CD4-positive, alpha-beta memory T cell (primary cell): ENCODE results near the gene KBTBD2. TPM values are rescaled to one million over a fixed set of nuclear protein-coding genes. Genes with fewer than 3 reads are reported as not detected.

Source experiments
- CTCF ChIA-PET: fragments of 350-600 bp; sonication (Branson Sonifier 250); formaldehyde crosslinking; loops from one replicate; lab custom pipeline; 2021; ENCODE audit warnings: inconsistent platforms; ENCODE audit not compliant: partially characterized antibody; lab: Charles Lee
- POLR2A ChIA-PET: fragments of 350-600 bp; sonication (Branson Sonifier 250); formaldehyde crosslinking; loops from one replicate; lab custom pipeline; 2021; ENCODE audit not compliant: partially characterized antibody; lab: Charles Lee
- DNase-seq, 5 donors: peaks; one replicate each; pipeline versions ENCODE4 v3.0.0 to v3.0.0-alpha.2; 2020 to 2022; ENCODE audit warnings: mixed read lengths in 1 of 5
- H3K27ac ChIP-seq: one replicate; pipeline ENCODE4 v1.7.0; 2013; ENCODE audit warnings: low read depth, low read length
- H3K27me3 ChIP-seq: 2 replicates; pipeline ENCODE4 v1.7.0; 2013; ENCODE audit warnings: mild to moderate bottlenecking, low read length, moderate library complexity; ENCODE audit not compliant: insufficient read depth
- H3K36me3 ChIP-seq: 2 replicates; pipeline ENCODE4 v1.7.0; 2013; ENCODE audit warnings: mild to moderate bottlenecking, low read length, moderate library complexity; ENCODE audit not compliant: insufficient read depth
- H3K4me1 ChIP-seq: 2 replicates; pipeline ENCODE4 v1.7.0; 2013; ENCODE audit warnings: mild to moderate bottlenecking, low read length, moderate library complexity; ENCODE audit not compliant: insufficient read depth
- H3K4me3 ChIP-seq, 2 donors: one replicate each; pipeline ENCODE4 v1.7.0; 2013; ENCODE audit warnings: low read length in 2 of 2, mild to moderate bottlenecking in 1 of 2
- H3K9me3 ChIP-seq, 2 donors: one replicate each; pipeline ENCODE4 v1.7.0; 2013; ENCODE audit warnings: low read length in 2 of 2, control low read depth in 1 of 2; ENCODE audit not compliant: control insufficient read depth in 1 of 2
- H3K27ac Mint-ChIP-seq, 7 donors: one replicate each; pipeline ENCODE4 v1.8.0; 2020 to 2021; ENCODE audit warnings: mixed read lengths in 7 of 7, mild to moderate bottlenecking in 6 of 7, inconsistent platforms in 3 of 7, moderate library complexity in 3 of 7
- H3K27me3 Mint-ChIP-seq, 2 donors: one replicate each; pipeline ENCODE4 v1.8.0; 2020 to 2021; ENCODE audit warnings: mixed read lengths in 2 of 2
- H3K36me3 Mint-ChIP-seq, 2 donors: one replicate each; pipeline ENCODE4 v1.8.0; 2020 to 2021; ENCODE audit warnings: mixed read lengths in 2 of 2, inconsistent platforms in 1 of 2, mild to moderate bottlenecking in 1 of 2
- H3K4me1 Mint-ChIP-seq, 4 donors: one replicate each; pipeline ENCODE4 v1.8.0; 2020 to 2021; ENCODE audit warnings: mixed read lengths in 4 of 4, mild to moderate bottlenecking in 1 of 4
- H3K4me3 Mint-ChIP-seq, 8 donors: one replicate each; pipeline ENCODE4 v1.8.0; 2020 to 2021; ENCODE audit warnings: mixed read lengths in 8 of 8, mild to moderate bottlenecking in 7 of 8, moderate library complexity in 6 of 8, inconsistent platforms in 3 of 8
- H3K9me3 Mint-ChIP-seq, 8 donors: one replicate each; pipeline ENCODE4 v1.8.0; 2020 to 2021; ENCODE audit warnings: mixed read lengths in 8 of 8, mild to moderate bottlenecking in 5 of 8, inconsistent platforms in 3 of 8, moderate library complexity in 1 of 8
- intact Hi-C: fragments of 100-400 bp; cut with micrococcal nuclease; formaldehyde crosslinking; loops from one replicate; pipeline ENCODE4 v1.15.1; 2023
- polyA plus RNA-seq, 2 donors: library from polyadenylated mRNA; unstranded; fragments of 300-500 nt; fragmentation: Illumina TruSeq; gene quantifications; one replicate each; pipeline ENCODE4 v1.2.3, GENCODE V29; 2021
- total RNA-seq, 2 experiments: library from RNA; stranded (reverse); gene quantifications; one replicate each; pipeline ENCODE4 v1.2.3, GENCODE V29; 2021

Gene KBTBD2
- total and polyA plus RNA-seq, 4 experiments from 2014 or later = 27.4 to 64.3 (median 50.2) TPM

DNA sequence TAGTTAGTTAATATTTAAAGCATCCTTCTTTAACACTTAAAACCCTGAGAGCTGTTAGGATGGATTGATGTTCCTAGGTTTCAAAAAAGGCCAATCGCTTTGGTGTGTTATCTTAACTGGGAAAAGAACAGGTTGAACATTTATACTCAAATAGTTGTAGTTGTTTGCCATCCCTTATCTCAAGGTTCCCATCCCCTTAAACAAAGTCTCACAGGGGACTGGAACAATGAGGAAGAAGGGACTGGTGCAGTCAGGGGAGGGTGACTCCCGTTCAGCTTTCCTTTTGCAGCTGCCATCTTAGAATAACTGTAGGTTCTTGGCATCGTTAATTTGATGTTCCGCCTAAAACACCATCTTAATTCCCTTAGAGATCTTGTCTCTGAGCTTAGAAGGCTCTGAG, 2.6 kb upstream of the KBTBD2 start:
- peak overlapping the region in 6 of 7 donors; percentile 95 to 100 (median 99) for H3K27ac Mint-ChIP-seq
- H3K4me3 Mint-ChIP-seq = peak overlapping the region in 1 of 8 donors; percentile 97
- Histone ChIP-seq H3K27me3 (no peaks in the 10 kb centered on the region), H3K36me3 (no peaks in the 10 kb centered on the region), H3K9me3 (no peaks in the 10 kb centered on the region), H3K4me1 (peaks cover 24% of the 10 kb centered on the region), H3K4me3 (no peak overlapping the region), H3K27ac (peak overlapping the region; percentile 99)
- POLR2A ChIA-PET = interaction anchor here (2.0 to 7.8 kb wide), 6 partner anchors 7 to 169 kb away, joined by 6 to 111 read pairs (median 40); partner anchors contain the start of gene NT5C3A
- H3K4me1 Mint-ChIP-seq = peaks cover 21 to 38% (median 26%) of the 10 kb centered on the region in 4 donors
- DNase-seq = no peak
- H3K9me3 Mint-ChIP-seq = peaks cover 0 to 5% (median 0%) of the 10 kb centered on the region in 8 donors
- intact Hi-C loops = no loop called here
- H3K27me3 Mint-ChIP-seq = no peaks in the 10 kb centered on the region
- peaks cover 0 to 18% of the 10 kb centered on the region in 2 donors for H3K36me3 Mint-ChIP-seq
- CTCF ChIA-PET = interaction anchor here (2.0 to 6.9 kb wide), 4 partner anchors 12 to 49 kb away, joined by 8 to 65 read pairs (median 21); no protein-coding TSS in a partner anchor

DNA sequence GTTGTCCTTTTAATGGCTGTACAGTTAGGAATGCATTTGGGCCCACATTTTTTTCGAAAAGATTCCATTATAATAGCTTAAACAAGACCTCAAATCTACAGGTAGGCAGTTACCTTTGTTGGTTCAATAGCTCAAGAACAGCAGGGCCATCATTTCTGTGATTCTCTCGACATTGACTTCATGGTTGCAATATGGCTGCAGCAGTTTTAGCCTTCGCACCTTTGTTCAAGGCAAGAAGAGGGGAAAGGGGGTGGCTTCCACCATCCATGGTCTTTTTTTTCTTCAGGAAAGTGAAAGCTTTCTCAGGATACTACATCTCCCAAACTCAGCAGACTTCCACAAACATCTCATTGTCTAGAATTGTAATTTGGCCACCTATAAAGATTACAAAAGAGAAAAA, 2.2 kb upstream of the KBTBD2 start:
- H3K27ac ChIP-seq = peak overlapping the region; percentile 99
- no peaks in the 10 kb centered on the region for H3K27me3 Mint-ChIP-seq
- peaks cover 29% of the 10 kb centered on the region for H3K4me1 ChIP-seq
- H3K4me3 ChIP-seq = no peak overlapping the region
- no peaks in the 10 kb centered on the region for H3K27me3 ChIP-seq
- CTCF ChIA-PET = interaction anchor here (1.7 to 6.9 kb wide), 5 partner anchors 12 to 170 kb away, joined by 3 to 65 read pairs (median 17); no protein-coding TSS in a partner anchor
- H3K9me3 Mint-ChIP-seq = peaks cover 0 to 5% (median 0%) of the 10 kb centered on the region in 8 donors
- POLR2A ChIA-PET = interaction anchor here (0.9 to 7.8 kb wide), 10 partner anchors 8 to 403 kb away, joined by 3 to 111 read pairs (median 24); partner anchors contain the start of genes AVL9, LSM5 and NT5C3A
- peaks cover 1 to 18% of the 10 kb centered on the region in 2 donors for H3K36me3 Mint-ChIP-seq
- no peaks in the 10 kb centered on the region for H3K9me3 ChIP-seq
- intact Hi-C loops = loop anchor here (2.0 kb wide), 1 partner anchor 215 kb away; the partner anchor contains the start of gene RP9
- H3K4me1 Mint-ChIP-seq = peaks cover 23 to 42% (median 29%) of the 10 kb centered on the region in 4 donors
- no peak for DNase-seq
- peak overlapping the region; percentile 95 to 100 (median 99) for H3K27ac Mint-ChIP-seq
- H3K36me3 ChIP-seq = no peaks in the 10 kb centered on the region
- peak overlapping the region in 7 of 8 donors; percentile 6 to 97 (median 94) for H3K4me3 Mint-ChIP-seq

DNA sequence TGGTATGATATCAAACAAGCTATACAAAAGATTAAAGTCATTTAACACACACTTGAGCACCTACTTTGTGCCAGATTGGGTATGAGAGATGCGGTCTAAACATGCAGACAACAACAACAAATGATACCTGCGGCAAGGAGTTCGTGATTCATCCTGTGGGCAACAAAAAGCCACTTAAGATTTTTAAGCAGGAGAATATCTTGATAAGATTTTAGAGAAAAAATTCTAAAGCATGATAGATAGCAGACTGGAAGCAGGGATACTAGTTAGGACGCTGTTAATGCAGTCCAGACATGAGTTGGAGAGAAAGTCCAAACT, 1.6 kb upstream of the KBTBD2 start:
- Histone ChIP-seq H3K9me3 (no peaks in the 10 kb centered on the region), H3K4me3 (peak overlapping the region in 1 of 2 donors; percentile 83), H3K4me1 (peaks cover 34% of the 10 kb centered on the region), H3K36me3 (no peaks in the 10 kb centered on the region), H3K27me3 (no peaks in the 10 kb centered on the region), H3K27ac (peak overlapping the region; percentile 99)
- Mint-ChIP-seq H3K36me3 (peaks cover 4 to 18% of the 10 kb centered on the region in 2 donors), H3K4me3 (peak overlapping the region; percentile 92 to 97 (median 94)), H3K9me3 (peaks cover 0 to 5% (median 0%) of the 10 kb centered on the region in 8 donors), H3K27me3 (no peaks in the 10 kb centered on the region), H3K27ac (peak overlapping the region; percentile 95 to 100 (median 99)), H3K4me1 (peaks cover 28 to 47% (median 35%) of the 10 kb centered on the region in 4 donors)
- ChIA-PET CTCF (interaction anchor here (1.3 to 6.9 kb wide), 7 partner anchors 8 to 171 kb away, joined by 3 to 65 read pairs (median 8); partner anchors contain the start of gene NT5C3A), POLR2A (interaction anchor here (0.6 to 7.8 kb wide), 15 partner anchors 8 to 403 kb away, joined by 3 to 111 read pairs (median 16); partner anchors contain the start of genes AVL9, LSM5, NT5C3A and RP9)
- intact Hi-C loops = loop anchor here (2.0 kb wide), 1 partner anchor 216 kb away; the partner anchor contains the start of gene RP9
- DNase-seq = peak in 4 of 5 donors; percentile 20 to 65 (median 40)

DNA sequence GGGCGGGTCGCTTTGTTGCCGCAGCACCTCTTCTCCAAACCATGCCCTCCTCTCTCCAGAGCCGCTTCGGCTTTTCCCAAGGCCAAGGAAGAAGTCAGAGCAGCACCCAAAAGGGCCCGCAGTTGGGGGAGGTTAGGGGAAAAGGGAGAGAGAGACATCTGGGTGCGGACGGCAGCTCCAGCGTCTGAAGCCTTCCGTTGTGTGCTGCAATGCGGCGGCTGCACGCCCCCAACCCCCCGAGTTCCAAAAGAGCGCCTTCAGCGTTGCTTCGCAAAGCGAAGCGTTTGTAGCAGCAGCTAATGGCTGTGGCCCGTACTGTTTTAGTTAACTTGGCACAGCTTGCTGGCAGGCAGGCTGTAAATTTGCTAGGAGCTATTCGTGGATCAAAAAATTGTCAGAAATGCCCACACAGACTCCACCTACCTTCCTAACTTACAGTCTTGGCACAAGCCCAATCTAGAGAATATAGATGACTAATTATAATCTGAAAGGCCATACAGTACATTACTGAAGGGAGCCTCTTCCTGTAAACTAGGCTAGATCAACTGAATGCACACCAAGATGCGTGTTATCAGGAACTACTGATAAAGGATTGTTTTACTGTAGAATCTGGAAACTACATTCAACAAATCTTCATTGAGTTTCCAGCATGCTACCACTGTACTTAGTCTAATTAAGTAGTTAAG, 1.1 kb upstream of the KBTBD2 start:
- peaks cover 4 to 18% of the 10 kb centered on the region in 2 donors for H3K36me3 Mint-ChIP-seq
- peaks cover 0 to 5% (median 0%) of the 10 kb centered on the region in 8 donors for H3K9me3 Mint-ChIP-seq
- Histone ChIP-seq H3K27me3 (no peaks in the 10 kb centered on the region), H3K36me3 (no peaks in the 10 kb centered on the region), H3K4me3 (peak overlapping the region; percentile 80 to 83), H3K27ac (peak overlapping the region; percentile 99), H3K4me1 (peaks cover 39% of the 10 kb centered on the region), H3K9me3 (no peaks in the 10 kb centered on the region)
- peak; percentile 45 to 69 (median 55) for DNase-seq
- peaks cover 31 to 52% (median 40%) of the 10 kb centered on the region in 4 donors for H3K4me1 Mint-ChIP-seq
- H3K27ac Mint-ChIP-seq = peak overlapping the region; percentile 95 to 100 (median 99)
- no peaks in the 10 kb centered on the region for H3K27me3 Mint-ChIP-seq
- intact Hi-C loops = loop anchor here (1.0 to 2.0 kb wide), 5 partner anchors 13 to 402 kb away; partner anchors contain the start of genes AVL9, LSM5, NT5C3A and RP9
- H3K4me3 Mint-ChIP-seq = peak overlapping the region; percentile 92 to 97 (median 94)
- POLR2A ChIA-PET = interaction anchor here (0.6 to 7.8 kb wide), 17 partner anchors 9 to 402 kb away, joined by 3 to 111 read pairs (median 16); partner anchors contain the start of genes AVL9, LSM5, NT5C3A and RP9
- CTCF ChIA-PET = interaction anchor here (1.3 to 6.9 kb wide), 8 partner anchors 9 to 171 kb away, joined by 3 to 65 read pairs (median 6); partner anchors contain the start of gene NT5C3A

DNA sequence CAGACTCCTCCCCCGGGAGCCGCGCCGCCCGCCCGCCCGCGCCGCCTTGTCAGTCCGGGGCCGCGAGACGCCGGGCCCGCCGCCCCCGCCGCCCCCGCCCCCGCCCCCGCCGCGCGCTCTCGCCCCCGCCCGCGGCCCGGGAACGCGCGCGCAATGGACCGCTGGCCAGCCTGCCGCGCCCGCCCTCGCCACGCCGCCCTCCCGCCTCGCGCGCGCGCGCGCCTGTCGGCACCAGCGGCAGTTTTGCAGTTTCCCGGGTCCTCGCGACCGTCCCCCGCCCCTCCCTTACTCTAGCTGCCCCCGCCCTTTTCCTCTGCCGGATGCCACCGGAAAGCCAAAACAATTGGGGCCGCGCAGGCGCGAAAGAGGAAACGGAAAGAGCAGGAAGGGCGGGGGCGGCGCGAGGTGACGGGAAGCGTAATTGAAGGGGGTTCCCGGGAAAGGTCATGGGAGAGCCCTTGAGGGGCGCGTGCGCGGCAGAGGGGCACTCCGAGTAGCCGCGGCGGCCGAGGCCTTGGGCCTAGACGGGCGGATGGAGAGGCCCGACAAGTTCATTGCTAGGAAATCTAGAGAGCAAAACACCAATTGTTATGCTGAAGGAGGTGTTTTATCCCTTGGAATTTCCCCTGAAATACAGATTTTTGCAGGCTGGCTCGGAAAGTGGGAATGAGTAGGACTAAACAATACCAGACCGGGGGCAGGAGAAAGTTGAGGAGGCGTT, 400 bp upstream of the KBTBD2 start:
- Histone ChIP-seq H3K36me3 (no peaks in the 10 kb centered on the region), H3K27ac (peak overlapping the region; percentile 99), H3K9me3 (no peaks in the 10 kb centered on the region), H3K27me3 (no peaks in the 10 kb centered on the region), H3K4me1 (peaks cover 46% of the 10 kb centered on the region), H3K4me3 (peak overlapping the region; percentile 80 to 83)
- peaks cover 37 to 59% (median 47%) of the 10 kb centered on the region in 4 donors for H3K4me1 Mint-ChIP-seq
- no peaks in the 10 kb centered on the region for H3K27me3 Mint-ChIP-seq
- intact Hi-C loops = loop anchor here (1.0 to 2.0 kb wide), 6 partner anchors 13 to 402 kb away; partner anchors contain the start of genes AVL9, BBS9, LSM5 and NT5C3A
- DNase-seq = peak; percentile 96 to 98 (median 98)
- POLR2A ChIA-PET = interaction anchor here (0.9 to 7.8 kb wide), 17 partner anchors 9 to 402 kb away, joined by 3 to 111 read pairs (median 19); partner anchors contain the start of genes AVL9, LSM5, NT5C3A and RP9
- CTCF ChIA-PET = interaction anchor here (1.3 to 6.9 kb wide), 7 partner anchors 8 to 172 kb away, joined by 3 to 65 read pairs (median 5); partner anchors contain the start of gene NT5C3A
- H3K9me3 Mint-ChIP-seq = peaks cover 0 to 5% (median 0%) of the 10 kb centered on the region in 8 donors
- peak overlapping the region; percentile 95 to 100 (median 99) for H3K27ac Mint-ChIP-seq
- peak overlapping the region; percentile 92 to 97 (median 94) for H3K4me3 Mint-ChIP-seq
- H3K36me3 Mint-ChIP-seq = peaks cover 4 to 18% of the 10 kb centered on the region in 2 donors

DNA sequence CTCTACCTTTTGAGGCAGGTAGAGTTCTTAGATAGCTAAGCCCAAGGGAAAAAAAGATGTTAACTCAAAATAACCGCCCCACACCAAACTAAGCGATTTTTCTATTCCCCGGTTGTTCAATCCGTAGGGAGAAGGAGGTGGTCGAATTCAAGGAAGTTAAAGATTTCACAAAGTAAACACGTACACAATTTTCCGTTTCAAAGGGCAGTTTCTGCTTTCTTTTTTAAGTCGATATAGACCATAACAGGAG, 842 bp downstream of the KBTBD2 start:
- Histone ChIP-seq H3K27ac (peak overlapping the region; percentile 96), H3K36me3 (no peaks in the 10 kb centered on the region), H3K4me1 (peaks cover 59% of the 10 kb centered on the region), H3K4me3 (peak overlapping the region; percentile 53 to 68), H3K9me3 (no peaks in the 10 kb centered on the region), H3K27me3 (no peaks in the 10 kb centered on the region)
- ChIA-PET CTCF (interaction anchor here (0.7 to 6.9 kb wide), 4 partner anchors 10 to 52 kb away, joined by 3 to 65 read pairs (median 12); no protein-coding TSS in a partner anchor), POLR2A (interaction anchor here (1.0 to 7.8 kb wide), 20 partner anchors 8 to 401 kb away, joined by 3 to 111 read pairs (median 16); partner anchors contain the start of genes AVL9, BBS9, LSM5 and NT5C3A)
- H3K27me3 Mint-ChIP-seq = no peaks in the 10 kb centered on the region
- H3K4me3 Mint-ChIP-seq = peak overlapping the region; percentile 91 to 100 (median 98)
- peak in 1 of 5 donors; percentile 42 for DNase-seq
- H3K9me3 Mint-ChIP-seq = peaks cover 0 to 5% (median 0%) of the 10 kb centered on the region in 8 donors
- peaks cover 46 to 72% (median 57%) of the 10 kb centered on the region in 4 donors for H3K4me1 Mint-ChIP-seq
- H3K36me3 Mint-ChIP-seq = peaks cover 4 to 18% of the 10 kb centered on the region in 2 donors
- intact Hi-C loops = loop anchor here (1.0 to 2.0 kb wide), 3 partner anchors 44 to 238 kb away; partner anchors contain the start of gene BBS9
- H3K27ac Mint-ChIP-seq = peak overlapping the region; percentile 99 to 100 (median 100)
